Measurements from ENCODE around the gene RPL29.

RPL29 gene

DNA sequence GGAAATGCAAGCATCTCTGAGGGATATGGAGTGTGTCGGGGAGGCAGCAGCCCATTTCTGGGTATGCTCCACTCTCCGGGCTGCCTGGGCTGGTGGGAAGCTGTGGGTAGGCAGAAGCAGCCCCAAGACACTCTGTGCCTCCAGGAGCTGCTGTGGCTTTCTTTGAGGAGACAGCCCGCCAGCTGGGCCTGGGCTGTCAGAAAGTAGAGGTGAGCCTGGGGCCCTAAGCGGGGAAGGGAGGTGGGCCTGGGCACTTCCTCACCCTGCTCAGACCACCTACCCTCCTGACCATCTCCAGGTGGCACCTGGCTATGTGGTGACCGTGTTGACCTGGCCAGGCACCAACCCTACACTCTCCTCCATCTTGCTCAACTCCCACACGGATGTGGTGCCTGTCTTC, 10.6 kb downstream of the RPL29 start:
- Histone ChIP-seq H3K9me3 (ENCODE audit: severe bottlenecking) (no peaks in the 10 kb centered on the region), H3K27me3 (ENCODE audit: insufficient read depth, low read depth, severe bottlenecking) (no peaks in the 10 kb centered on the region), H3K4me3 (ENCODE audit: low read depth, low read length) (no peak overlapping the region), H3K36me3 (peaks cover 8% of the 10 kb centered on the region), H3K27ac (no peak overlapping the region)
- no peak for DNase-seq
- no peak for TF ChIP-seq CTCF (IDR thresholded peaks at IDR 0.05; ENCODE audit: low read depth, low read length)

DNA sequence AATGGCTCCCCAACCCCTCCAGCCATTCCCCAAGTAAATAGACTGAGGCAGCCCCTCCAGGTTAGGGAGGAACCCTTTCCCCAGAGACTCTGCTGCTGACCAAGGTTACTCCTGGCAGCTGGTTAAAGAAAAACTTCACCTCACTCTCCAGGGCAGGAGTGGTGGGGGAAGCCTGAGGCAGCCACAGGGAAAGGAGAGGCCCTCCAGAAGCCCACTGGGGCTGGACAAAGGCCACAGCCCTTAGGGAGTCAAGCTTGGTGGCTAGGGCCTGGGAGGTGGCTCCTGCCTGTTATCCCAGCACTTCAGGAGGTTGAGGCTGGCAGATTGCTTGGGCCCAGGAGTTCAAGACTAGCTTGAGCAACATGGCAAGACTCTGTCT, 11.4 kb downstream of the RPL29 start:
- no peak for DNase-seq
- no peak for TF ChIP-seq CTCF (IDR thresholded peaks at IDR 0.05; ENCODE audit: low read depth, low read length)
- Histone ChIP-seq H3K4me3 (ENCODE audit: low read depth, low read length) (no peak overlapping the region), H3K36me3 (peaks cover 6% of the 10 kb centered on the region), H3K27ac (peak overlapping the region; percentile 84), H3K9me3 (ENCODE audit: severe bottlenecking) (no peaks in the 10 kb centered on the region), H3K27me3 (ENCODE audit: insufficient read depth, low read depth, severe bottlenecking) (no peaks in the 10 kb centered on the region)

DNA sequence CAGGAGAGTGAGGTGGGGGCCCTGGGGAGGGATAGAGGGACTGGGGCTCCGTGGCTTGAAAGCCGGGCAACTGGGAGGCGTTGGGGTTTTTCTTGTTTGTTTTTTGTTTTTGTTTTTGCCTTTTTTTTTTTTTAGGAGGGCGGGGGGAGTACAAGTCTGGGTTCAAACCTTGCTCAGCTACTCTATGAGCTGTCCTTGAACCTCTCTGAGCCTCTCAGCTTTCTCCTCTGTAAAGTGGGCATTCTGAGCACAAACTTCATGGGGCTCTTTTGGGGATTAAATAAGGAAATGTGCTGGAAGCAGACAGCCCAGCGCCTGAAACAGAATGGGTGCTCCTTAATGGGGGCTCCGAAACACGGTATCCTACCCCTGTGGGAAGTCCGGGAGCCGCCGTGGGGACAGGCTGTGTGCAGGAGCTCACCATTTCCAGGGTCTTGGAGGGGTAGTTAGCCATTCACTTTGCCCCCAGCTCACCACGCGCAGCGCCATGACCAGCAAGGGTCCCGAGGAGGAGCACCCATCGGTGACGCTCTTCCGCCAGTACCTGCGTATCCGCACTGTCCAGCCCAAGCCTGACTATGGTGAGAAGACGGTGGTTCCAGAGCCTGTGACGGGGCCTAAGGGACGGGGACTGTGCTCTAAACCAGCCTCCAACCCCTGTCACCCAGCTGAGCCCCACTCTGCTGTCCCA, 12.0 kb downstream of the RPL29 start:
- DNase-seq = no peak
- TF ChIP-seq CTCF (IDR thresholded peaks at IDR 0.05; ENCODE audit: low read depth, low read length) = no peak
- Histone ChIP-seq H3K36me3 (peaks cover 2% of the 10 kb centered on the region; the same call in 1 of the 2 replicates), H3K27ac (peak overlapping the region; percentile 84), H3K9me3 (ENCODE audit: severe bottlenecking) (no peaks in the 10 kb centered on the region), H3K4me3 (ENCODE audit: low read depth, low read length) (peak overlapping the region; percentile 62), H3K27me3 (ENCODE audit: insufficient read depth, low read depth, severe bottlenecking) (no peaks in the 10 kb centered on the region)

GRCh38 chr3:51982838-51983577, 12.7 kb downstream of the RPL29 start, which contains the start of gene ACY1:
TSS of gene ACY1 (plus strand) at chr3:51983535. CDS start at chr3:51984065, 530 bp downstream.
- DNase-seq = peak; percentile 95
- Histone ChIP-seq H3K9me3 (ENCODE audit: severe bottlenecking) (no peaks in the 10 kb centered on the region), H3K27me3 (ENCODE audit: insufficient read depth, low read depth, severe bottlenecking) (no peaks in the 10 kb centered on the region), H3K27ac (peak within 1 kb of the TSS; percentile 84), H3K36me3 (peaks cover 2% of the 10 kb centered on the region), H3K4me3 (ENCODE audit: low read depth, low read length) (peak within 1 kb of the TSS; percentile 62)
- no peak for TF ChIP-seq CTCF (IDR thresholded peaks at IDR 0.05; ENCODE audit: low read depth, low read length)

- Histone ChIP-seq H3K27ac (peak overlapping the region; percentile 84), H3K36me3 (peaks cover 2% of the 10 kb centered on the region), H3K9me3 (ENCODE audit: severe bottlenecking) (no peaks in the 10 kb centered on the region), H3K4me3 (ENCODE audit: low read depth, low read length) (peak overlapping the region; percentile 62), H3K27me3 (ENCODE audit: insufficient read depth, low read depth, severe bottlenecking) (no peaks in the 10 kb centered on the region)
- peak; percentile 70 for DNase-seq
- TF ChIP-seq CTCF (IDR thresholded peaks at IDR 0.05; ENCODE audit: low read depth, low read length) = peak; percentile 94
Observed at GRCh38 chr3:51982352-51982837, 13.3 kb downstream of the RPL29 start.

Measured in WERI-Rb-1 (cell line).